HepG2 (cell line): ENCODE measurements around the gene EPB41L3. TPM values are rescaled to one million over a fixed set of nuclear protein-coding genes. Genes with fewer than 3 reads are reported as not detected.

Experiments
- ATAC-seq: fragments of 200-7000 bp; cut with Tn5 transposase; 3 replicates; pipeline ENCODE4 v1.9.1; 2020; ENCODE audit warnings: mild to moderate bottlenecking, moderate library complexity
- BruUV-seq: library from RNA; stranded (reverse); fragments of 400-500 nt; replicated peaks from 2 replicates; lab custom pipeline; 2021; lab: Mats Ljungman, UMichigan
- CTCF ChIA-PET: fragments of 300-600 bp; formaldehyde crosslinking; extraction: SDS; loops from one replicate; lab custom pipeline; 2021; ENCODE audit warnings: low total read pairs, inconsistent platforms, low intra/inter-chr PET ratio; lab: Yijun Ruan, JAX
- POLR2A ChIA-PET: fragments of 350-600 bp; sonication (Branson Sonifier 250); formaldehyde crosslinking; loops from one replicate; lab custom pipeline; 2020; ENCODE audit warnings: antibody characterized with exemption, inconsistent platforms; lab: Yijun Ruan, JAX
- DNase-seq: peaks from one replicate; pipeline ENCODE4 v3.0.0-alpha.2; 2015; ENCODE audit warnings: low spot score
- FAIRE-seq: peaks from 3 replicates; lab custom pipeline; 2011; peaks lifted over from hg19 to GRCh38; lab: Jason Lieb, UNC
- H2AFZ ChIP-seq: one replicate; pipeline ENCODE4 v1.6.1; 2011; ENCODE audit warnings: low read length, inconsistent platforms
- H3K27ac ChIP-seq: fragments of 300-600 bp; 3 replicates; pipeline ENCODE4 v1.8.0; 2011; ENCODE audit warnings: mixed run types, mild to moderate bottlenecking, mixed read lengths, low read length, inconsistent platforms; ENCODE audit not compliant: insufficient read depth; ENCODE audit errors: extremely low read length
- H3K27me3 ChIP-seq, 2 experiments: fragments of 200-600 bp in 1 of 2; 2 replicates in 1 of 2; 3 replicates in 1 of 2; pipeline versions ENCODE4 v1.6.0 to v1.8.0; 2011; ENCODE audit warnings: low read length in 2 of 2, mild to moderate bottlenecking in 2 of 2, moderate library complexity in 2 of 2, inconsistent platforms in 1 of 2; ENCODE audit not compliant: insufficient read depth in 2 of 2, control insufficient read depth in 1 of 2
- H3K36me3 ChIP-seq, 2 experiments: fragments of 200-600 bp in 1 of 2; replicated peaks in 1 of 2; 2 replicates in 1 of 2; 3 replicates in 1 of 2; pipeline versions ENCODE4 v1.5.1 to v1.8.0; 2011; ENCODE audit warnings: low read length in 2 of 2, inconsistent platforms in 1 of 2; ENCODE audit not compliant: insufficient read depth in 2 of 2, control insufficient read depth in 1 of 2
- H3K4me1 ChIP-seq: 2 replicates; pipeline ENCODE4 v1.5.1; 2012; ENCODE audit warnings: low read length, inconsistent platforms; ENCODE audit not compliant: insufficient read depth
- H3K4me2 ChIP-seq: 2 replicates; pipeline ENCODE4 v1.6.0; 2011; ENCODE audit warnings: low read depth, low read length, inconsistent platforms
- H3K4me3 ChIP-seq, 3 experiments: fragments of 200-600 bp in 1 of 3; sonication (generic), shearing (Covaris generic) in 1 of 3; replicated peaks in 1 of 3; 2 replicates each; pipeline ENCODE4 v1.5.1; 2011 to 2016; ENCODE audit warnings: low read length in 3 of 3, inconsistent platforms in 2 of 3, low read depth in 2 of 3, mild to moderate bottlenecking in 2 of 3, control low read depth in 1 of 3, mixed read lengths in 1 of 3; ENCODE audit not compliant: insufficient read depth in 1 of 3
- H3K79me2 ChIP-seq: one replicate; pipeline ENCODE4 v1.6.1; 2011; ENCODE audit warnings: low read length, inconsistent platforms; ENCODE audit not compliant: insufficient read depth
- H3K9ac ChIP-seq: 2 replicates; pipeline ENCODE4 v1.6.0; 2011; ENCODE audit warnings: mild to moderate bottlenecking, low read depth, low read length, inconsistent platforms; ENCODE audit not compliant: insufficient read depth
- H3K9me3 ChIP-seq: 2 replicates; pipeline ENCODE4 v1.5.1; 2012; ENCODE audit warnings: mild to moderate bottlenecking, low read length
- H4K20me1 ChIP-seq: 2 replicates; pipeline ENCODE4 v1.6.0; 2011; ENCODE audit warnings: inconsistent platforms, mild to moderate bottlenecking, low read length, moderate library complexity; ENCODE audit not compliant: insufficient read depth
- PAWR ChIP-seq: sonication (generic); formaldehyde crosslinking; IDR thresholded peaks from 2 replicates; pipeline ENCODE4 v1.4.0; 2020; ENCODE audit warnings: missing genetic modification reagents, mild to moderate bottlenecking, borderline replicate concordance
- RARG ChIP-seq: sonication (generic); formaldehyde crosslinking; IDR thresholded peaks from 2 replicates; pipeline ENCODE4 v1.4.0; 2020; ENCODE audit warnings: low read depth, mild to moderate bottlenecking, missing genetic modification reagents
- ZNF280D ChIP-seq: sonication (generic); formaldehyde crosslinking; IDR thresholded peaks from 2 replicates; pipeline ENCODE4 v1.5.1; 2020; ENCODE audit warnings: mild to moderate bottlenecking, missing genetic modification reagents
- WGBS: methylation state at CpG from one replicate; pipeline ENCODE4 v1.1.6; 2017; ENCODE audit warnings: low lambda C conversion rate; 5-methylcytosine and 5-hydroxymethylcytosine counted together
- in situ Hi-C: cut with HindIII; loops from 2 replicates; pipeline ENCODE4 v1.10.0; 2017; ENCODE audit warnings: low pct_unique_long_range_greater_than_20kb; ENCODE audit not compliant: extremely low pct_ligation_motif_present
- intact Hi-C: fragments of 100-400 bp; cut with micrococcal nuclease; formaldehyde crosslinking; loops from one replicate; pipeline ENCODE4 v1.10.0; 2022; ENCODE audit not compliant: unreplicated experiment
- polyA plus RNA-seq, 8 experiments: library from polyadenylated mRNA; depleted of rRNA in 3 of 8; stranded (reverse) in 7 of 8; unstranded in 1 of 8; fragments of >200 nt; fragmentation: Illumina TruSeq in 4 of 8; extraction: Trizol in 4 of 8; gene quantifications; 2 replicates each; pipeline versions ENCODE4 v1.2.1 to v1.2.3, GENCODE V29; 2011 to 2016; ENCODE audit warnings: low read depth in 4 of 8, missing spikeins in 1 of 8, mixed read lengths in 1 of 8; ENCODE audit not compliant: insufficient read depth in 1 of 8
- total RNA-seq, 5 experiments: library from RNA; depleted of rRNA; stranded (reverse); fragments of >200 nt; fragmentation: Illumina TruSeq; extraction: Trizol; gene quantifications; 2 replicates each; pipeline ENCODE4 v1.2.3, GENCODE V29; 2016; ENCODE audit warnings: low read depth in 1 of 5

The EPB41L3 gene
- total and polyA plus RNA-seq, 2 of the 13 experiments (the other 11 are each of a cell fraction or from before 2014, with no cell fraction given), result not detected

GRCh38 chr18:5475267-5475666, 68.5 kb downstream of the EPB41L3 start:
- FAIRE-seq, result no peak

More at GRCh38 chr18:5475267-5475666, 68.5 kb downstream of the EPB41L3 start:
- H3K4me3 ChIP-seq, result no peak overlapping the region
- H3K27me3 ChIP-seq, result no peaks in the 10 kb centered on the region
- no peak overlapping the region for H3K4me2 ChIP-seq
- no peaks in the 10 kb centered on the region for H3K79me2 ChIP-seq
- DNase-seq (no peak), ATAC-seq (no peak)
- ChIA-PET POLR2A (no interaction called here), CTCF (no interaction called here)
- in situ Hi-C loops (no loop called here), intact Hi-C loops (no loop called here)
- H3K9me3 ChIP-seq, result no peaks in the 10 kb centered on the region
- TF ChIP-seq ZNF280D (CRISPR knock-in tag) (no peak), RARG (CRISPR knock-in tag) (no peak), PAWR (CRISPR knock-in tag) (no peak)
- H3K9ac ChIP-seq, result no peak overlapping the region
- no TSS peak for BruUV-seq
- H2AFZ ChIP-seq, result no peak overlapping the region
- H3K4me1 ChIP-seq, result no peaks in the 10 kb centered on the region
- H4K20me1 ChIP-seq, result no peaks in the 10 kb centered on the region
- 33% methylated on average over 4 of the region's 8 CpGs for WGBS
- no peaks in the 10 kb centered on the region for H3K36me3 ChIP-seq
- no peak overlapping the region for H3K27ac ChIP-seq
